Activated T-helper 1 cell treated with Interleukin-2 at 50 U/mL for 16 hours (primary cell): ENCODE measurements around the gene CPA4.
"Not testable (repeated sequence)": the region's sequence is repeated elsewhere in the genome, so short reads cannot be mapped to it uniquely, and the experiment has no call there.

ENCODE experiments used
- DNase-seq: peaks from one replicate; pipeline ENCODE4 v3.0.0-alpha.2; 2020; ENCODE audit warnings: low read depth

Gene CPA4

DNA sequence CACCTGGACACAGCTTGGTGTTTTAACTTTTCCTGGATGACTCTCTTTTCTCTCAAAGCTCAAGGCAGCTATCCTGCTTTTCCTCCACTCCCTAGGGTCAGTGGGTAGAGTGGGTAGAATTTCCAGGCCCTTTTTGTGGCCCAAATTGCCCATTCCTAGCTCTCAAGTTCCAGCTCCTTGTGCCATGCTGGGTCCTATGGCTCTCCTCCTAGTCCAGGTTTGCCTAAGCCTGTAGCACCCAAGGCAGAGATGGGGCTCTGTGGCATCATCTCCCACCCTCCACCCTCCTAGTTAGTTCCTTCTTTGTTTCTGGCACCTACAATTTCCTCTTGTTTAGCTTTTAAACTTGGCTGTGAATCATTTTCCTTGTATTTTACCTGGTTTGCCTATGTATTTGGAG lies 9.7 kb downstream of the CPA4 start:
- DNase-seq = no peak

- no peak for DNase-seq
Measured at GRCh38 chr7:130303127-130303526, 10.2 kb downstream of the CPA4 start.

GRCh38 chr7:130303551-130303950 lies 10.6 kb downstream of the CPA4 start:
- no peak for DNase-seq

- no peak for DNase-seq
Measured at GRCh38 chr7:130303982-130304381, 11.0 kb downstream of the CPA4 start.

DNA sequence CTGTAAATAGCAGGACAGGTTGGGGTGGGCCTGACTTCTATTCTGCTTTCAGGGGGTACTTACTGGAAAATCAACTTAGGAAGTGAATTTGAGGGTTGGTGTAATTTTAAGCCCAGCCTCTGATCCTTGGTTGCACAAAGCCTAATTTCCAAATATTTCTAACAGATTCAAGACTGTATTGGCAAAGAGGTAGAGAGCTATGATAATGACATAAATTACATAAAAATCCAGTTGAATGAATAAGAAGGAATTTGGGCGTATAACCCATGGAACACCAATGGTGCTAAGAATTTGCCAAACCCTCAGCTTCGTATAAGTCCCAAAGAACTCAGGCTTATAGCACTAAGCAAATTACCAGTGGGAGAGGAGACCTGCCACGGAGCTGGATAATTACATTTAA lies 11.9 kb downstream of the CPA4 start:
- DNase-seq = no peak

DNA sequence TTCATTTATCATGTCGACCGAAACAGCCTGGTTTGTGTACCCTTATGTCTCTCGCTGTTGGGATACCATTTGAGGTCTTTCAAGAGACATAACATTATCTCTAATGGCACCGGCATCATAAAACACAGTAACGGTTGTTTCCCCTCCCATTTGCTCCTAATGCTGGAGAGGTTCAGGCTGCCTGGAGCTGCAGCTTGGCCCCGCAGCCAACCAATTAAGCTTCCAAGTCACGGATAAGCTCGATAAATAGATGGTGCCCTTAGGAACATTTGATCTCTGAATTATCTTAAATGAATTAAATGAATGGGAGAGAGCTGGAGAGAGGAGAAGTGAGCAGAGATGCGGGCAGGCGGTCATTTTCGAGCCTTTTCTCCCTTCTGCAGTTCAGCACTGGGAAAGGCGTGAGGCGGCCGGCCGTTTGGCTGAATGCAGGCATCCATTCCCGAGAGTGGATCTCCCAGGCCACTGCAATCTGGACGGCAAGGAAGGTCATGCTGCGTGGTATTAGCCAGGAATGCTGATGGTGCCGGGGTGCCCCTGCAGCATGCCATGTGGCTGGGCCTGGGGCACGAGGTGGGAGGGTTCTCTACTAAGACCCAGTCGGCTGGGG lies 12.6 kb downstream of the CPA4 start:
- DNase-seq = no peak

GRCh38 chr7:130309986-130310385 lies 17.0 kb downstream of the CPA4 start:
- no peak for DNase-seq

DNA sequence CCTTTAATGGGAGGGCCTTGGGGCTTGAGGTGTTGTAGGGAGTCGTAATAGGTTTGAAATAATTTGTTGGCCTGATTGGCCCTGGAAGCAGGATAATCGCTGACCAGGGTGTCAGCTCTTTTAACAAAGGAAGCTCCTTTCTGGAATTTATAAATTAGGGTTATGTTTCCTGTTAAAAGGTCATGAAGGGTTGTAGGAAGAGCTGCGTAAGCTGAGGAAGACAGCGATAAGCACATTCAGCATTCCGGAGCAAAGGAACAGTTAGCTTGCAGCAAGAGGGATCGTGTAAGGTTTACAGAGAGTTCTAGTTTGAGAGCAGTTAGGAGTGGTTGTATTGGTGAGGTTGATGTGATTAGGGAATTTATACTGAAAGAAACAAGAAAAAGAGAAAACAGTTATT lies 21.3 kb downstream of the CPA4 start:
- DNase-seq = no peak

DNA sequence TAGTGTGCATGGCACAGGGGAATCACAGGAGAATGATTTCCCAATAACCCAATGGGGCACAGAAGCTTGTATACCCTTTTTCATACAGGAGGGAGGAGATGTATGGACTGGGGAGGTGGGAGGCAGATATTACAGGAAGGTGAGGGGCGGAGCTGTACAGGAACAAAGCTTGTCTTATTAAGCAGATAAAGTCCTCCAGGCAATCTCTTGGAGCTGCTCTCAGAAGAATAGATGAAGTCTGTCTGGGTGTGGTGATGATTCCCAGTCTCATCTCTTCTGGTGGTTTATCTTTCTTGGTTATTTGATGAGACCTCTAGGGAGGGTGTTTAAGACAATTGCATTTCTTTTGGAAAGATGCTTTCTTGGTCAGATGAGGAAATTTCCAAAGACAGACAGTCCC lies 26.6 kb downstream of the CPA4 start:
- DNase-seq = no peak

DNA sequence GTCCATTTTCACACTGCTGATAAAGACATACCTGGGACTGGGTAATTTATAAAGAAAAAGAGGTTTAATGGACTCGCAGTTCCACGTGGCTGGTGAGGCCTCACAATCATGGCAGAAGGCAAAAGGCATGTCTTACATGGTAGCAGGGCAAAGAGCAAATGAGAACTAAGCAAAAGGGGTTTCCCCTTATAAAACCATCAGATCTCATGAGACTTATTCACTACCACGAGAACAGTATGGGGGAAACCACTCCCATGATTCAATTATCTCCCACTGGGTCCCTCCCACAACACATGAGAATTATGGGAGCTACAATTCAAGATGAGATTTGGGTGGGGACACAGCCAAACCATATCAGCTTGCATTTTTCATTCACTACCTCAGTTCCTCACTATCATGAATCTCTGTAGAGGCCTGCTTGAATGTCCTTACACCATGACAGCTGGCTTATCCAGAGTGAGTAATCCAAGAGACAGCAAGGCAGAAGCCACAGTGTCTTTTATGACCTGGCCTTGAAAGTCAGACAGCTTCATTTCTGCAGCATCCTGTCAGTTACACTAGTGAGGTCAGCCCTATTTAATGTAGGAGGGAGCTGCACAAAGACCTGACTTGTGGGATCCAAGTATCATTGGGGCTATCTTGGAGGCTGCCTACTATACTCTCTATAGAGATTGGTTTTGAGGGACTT lies 28.7 kb downstream of the CPA4 start:
- not testable (repeated sequence) for DNase-seq

DNA sequence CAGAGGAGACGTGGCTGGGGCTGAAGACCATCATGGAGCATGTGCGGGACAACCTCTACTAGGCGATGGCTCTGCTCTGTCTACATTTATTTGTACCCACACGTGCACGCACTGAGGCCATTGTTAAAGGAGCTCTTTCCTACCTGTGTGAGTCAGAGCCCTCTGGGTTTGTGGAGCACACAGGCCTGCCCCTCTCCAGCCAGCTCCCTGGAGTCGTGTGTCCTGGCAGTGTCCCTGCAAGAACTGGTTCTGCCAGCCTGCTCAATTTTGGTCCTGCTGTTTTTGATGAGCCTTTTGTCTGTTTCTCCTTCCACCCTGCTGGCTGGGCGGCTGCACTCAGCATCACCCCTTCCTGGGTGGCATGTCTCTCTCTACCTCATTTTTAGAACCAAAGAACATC lies 29.7 kb downstream of the CPA4 start:
- no peak for DNase-seq

DNA sequence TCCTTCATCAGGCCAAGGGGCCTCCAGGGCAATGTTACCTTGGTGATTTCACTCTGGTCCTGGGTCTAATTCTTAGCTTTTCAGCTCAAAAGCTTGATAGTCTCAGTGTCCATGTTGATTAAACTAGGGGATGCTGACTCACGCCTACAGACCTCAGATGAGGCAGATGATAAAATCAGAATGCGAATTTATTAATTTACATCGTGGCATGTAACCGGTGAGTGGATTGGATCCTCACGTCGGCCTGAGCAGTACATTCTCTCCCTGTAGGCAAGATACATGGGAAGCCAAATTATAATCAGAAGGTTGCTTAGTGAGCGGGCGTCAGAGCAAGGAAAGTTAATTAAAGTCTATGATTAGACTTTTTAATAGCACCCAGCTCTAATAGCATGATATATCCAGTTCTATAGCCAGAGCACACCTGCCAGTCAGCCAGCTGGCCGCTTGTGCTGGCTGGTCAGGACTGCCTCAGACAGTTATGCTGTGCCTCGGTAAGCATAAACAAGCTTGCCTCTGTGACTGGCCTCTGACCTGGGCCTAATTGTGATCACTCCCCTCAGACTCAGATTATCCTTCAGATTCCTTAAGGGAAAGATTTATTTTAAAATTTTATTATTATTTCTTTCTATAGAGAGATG lies 31.5 kb downstream of the CPA4 start:
- DNase-seq = no peak

DNA sequence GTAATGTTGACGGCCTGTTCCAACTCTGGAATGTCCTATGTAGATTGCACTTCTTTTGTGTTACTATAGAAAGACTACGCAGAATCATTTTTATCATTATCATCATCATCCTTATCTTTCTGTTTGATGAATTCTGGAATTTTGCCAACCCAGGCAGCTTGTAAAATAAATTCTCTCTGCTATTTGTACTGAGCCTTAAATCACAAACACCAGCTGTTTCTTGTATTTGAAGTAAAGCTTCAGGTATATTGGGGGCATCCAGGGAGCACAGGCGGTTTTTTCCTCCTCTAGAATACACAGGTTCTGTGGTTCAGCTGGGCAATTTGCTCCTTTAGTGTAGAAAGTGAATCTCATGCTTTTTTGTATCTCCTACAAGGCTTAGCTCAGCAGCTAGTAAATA lies 36.7 kb downstream of the CPA4 start:
- DNase-seq = no peak

- DNase-seq = no peak
Measured at GRCh38 chr7:130332259-130333053, 39.5 kb downstream of the CPA4 start.

DNA sequence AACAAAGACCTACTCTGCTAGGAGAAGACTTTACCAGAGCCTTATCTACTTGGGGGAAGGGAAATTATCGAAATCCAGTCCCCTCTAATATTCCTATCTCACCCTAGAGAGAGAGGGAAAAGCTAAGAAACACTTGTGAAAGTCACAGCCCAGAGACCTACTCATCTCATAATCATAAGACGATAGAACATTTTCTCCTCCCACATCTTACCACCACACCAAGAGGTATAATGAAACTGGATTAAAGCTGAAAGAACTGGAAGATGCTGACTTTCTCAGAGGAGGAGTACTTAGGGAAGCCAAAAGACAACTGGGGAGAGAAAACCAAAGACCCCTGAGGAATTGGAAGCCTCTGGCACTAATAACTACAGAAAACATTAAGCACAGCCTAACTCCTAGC lies 40.9 kb downstream of the CPA4 start:
- DNase-seq = no peak

- no peak for DNase-seq
Measured at GRCh38 chr7:130334274-130334673, 41.3 kb downstream of the CPA4 start.

DNA sequence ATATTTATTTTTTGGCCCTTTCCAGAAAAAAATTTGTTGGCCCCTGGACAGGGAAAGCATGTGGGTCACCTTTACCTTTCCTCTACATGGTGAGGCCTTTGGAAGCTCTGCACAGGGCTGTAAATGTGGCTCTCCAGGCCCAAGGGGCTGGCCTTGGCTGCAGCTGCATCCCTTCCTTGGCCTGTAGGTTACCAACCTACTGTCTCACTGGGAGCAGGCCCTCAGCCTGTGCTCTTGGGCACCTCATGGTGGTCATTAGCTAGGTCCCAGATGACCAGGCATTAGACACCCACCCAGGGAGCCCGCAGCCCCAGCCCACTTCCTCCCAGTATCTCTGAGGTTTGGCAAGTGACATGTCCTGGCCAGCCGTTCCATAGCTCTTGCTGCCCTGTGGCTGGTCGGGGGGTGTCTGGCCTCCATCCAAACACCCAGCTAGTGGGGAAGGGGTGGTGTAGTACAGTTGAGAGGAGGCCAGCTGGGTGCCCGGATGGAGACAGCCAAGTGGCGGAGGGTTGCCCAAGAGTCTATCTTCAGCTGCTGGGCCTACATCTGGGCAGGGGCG lies 44.5 kb downstream of the CPA4 start:
- DNase-seq = no peak

DNA sequence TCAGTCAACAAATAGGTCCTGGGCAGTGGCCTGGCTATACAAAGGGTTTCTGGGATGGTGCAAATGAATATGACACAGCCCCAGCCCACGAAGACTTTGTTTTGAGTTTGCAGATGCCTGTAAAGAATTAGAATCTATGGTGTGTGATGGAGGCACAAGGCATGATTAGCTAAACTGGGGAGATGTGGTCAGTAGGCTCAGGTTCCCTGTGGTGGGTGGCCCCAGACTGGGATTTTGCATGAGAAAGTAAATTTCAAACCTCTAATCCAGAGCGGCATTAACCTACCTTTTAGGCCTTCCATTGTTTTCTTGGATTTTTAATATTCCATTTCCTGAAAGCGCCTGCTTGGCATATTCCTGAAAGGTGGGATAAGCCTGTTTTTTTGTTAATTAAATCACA lies 45.3 kb downstream of the CPA4 start:
- DNase-seq = no peak

DNA sequence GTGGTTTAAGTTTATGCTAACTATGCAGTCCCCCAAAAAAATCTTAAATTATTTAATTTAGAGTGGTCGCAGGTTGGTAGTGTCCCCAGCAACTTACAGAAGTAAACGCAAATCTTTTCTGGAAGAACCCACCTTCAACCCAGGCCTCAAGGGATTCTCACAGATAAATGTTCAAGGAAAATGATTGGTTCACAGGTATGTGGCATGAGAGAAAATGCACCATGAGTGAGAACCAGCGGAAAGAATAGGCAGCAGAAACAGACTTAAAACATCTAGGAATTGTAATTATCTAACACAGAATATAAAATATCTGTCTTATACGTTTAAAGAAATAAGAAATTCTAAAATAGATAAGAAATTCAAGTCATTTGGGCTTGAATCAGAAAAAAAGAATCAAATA lies 48.9 kb downstream of the CPA4 start:
- no peak for DNase-seq

GRCh38 chr7:130342701-130343380 lies 49.9 kb downstream of the CPA4 start:
- no peak for DNase-seq

DNA sequence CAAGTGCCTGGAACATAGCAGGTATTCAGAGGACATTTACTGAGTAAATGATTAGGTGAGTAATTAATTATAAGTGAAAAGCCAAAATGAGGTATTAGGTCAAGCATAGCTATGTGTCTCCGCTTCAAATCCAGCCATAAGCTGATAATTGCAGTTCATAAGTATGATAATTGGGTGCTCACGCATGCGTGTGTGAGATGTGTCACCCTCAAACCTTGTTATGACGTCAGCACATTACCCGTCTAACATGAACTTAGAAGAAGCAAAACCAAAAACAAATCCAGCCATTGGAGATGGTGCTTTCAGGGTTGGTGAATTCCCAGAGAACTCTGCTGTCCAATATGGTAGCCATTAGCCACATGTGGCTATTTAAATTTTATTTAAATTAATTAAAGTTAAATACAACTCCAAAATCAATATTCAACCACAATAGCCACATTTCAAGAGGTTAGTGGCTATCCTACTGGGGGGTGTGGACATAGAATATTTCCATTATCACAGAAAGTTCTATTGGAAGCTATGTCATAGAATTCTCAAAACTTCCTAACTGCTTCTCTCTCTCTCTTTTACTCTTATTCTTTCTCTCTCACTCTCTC lies 51.4 kb downstream of the CPA4 start, which contains the start of gene CPA5:
Gene CPA5, plus strand, starts transcription at position 546 of the 596 bp plus-strand sequence. CDS start 1,670 bp downstream, outside the sequence.
- no peak for DNase-seq
